Urinary bladder (tissue), 4 donors: Measurements from ENCODE around the gene PDE6B. TPM values are rescaled to one million over a fixed set of nuclear protein-coding genes. Genes with fewer than 3 reads are reported as not detected.

ENCODE experiments used
- DNase-seq: peaks from one replicate; pipeline ENCODE4 v3.0.0-alpha.2; 2015; ENCODE audit errors: extremely low spot score
- H3K27ac ChIP-seq: one replicate; pipeline ENCODE4 v1.5.1; 2013; ENCODE audit warnings: low read depth, mild to moderate bottlenecking, moderate library complexity
- H3K36me3 ChIP-seq: one replicate; pipeline ENCODE4 v1.6.1; 2013; ENCODE audit warnings: mild to moderate bottlenecking, moderate library complexity; ENCODE audit not compliant: insufficient read depth
- H3K4me1 ChIP-seq: one replicate; pipeline ENCODE4 v1.6.1; 2013; ENCODE audit warnings: mild to moderate bottlenecking, moderate library complexity; ENCODE audit not compliant: insufficient read depth
- H3K4me3 ChIP-seq: one replicate; pipeline ENCODE4 v1.5.1; 2013; ENCODE audit warnings: low read depth, low read length
- WGBS: extraction: QIAGEN DNeasy Blood & Tissue Kit; methylation state at CpG from one replicate; pipeline ENCODE4 v1.1.7; 2013; 5-methylcytosine and 5-hydroxymethylcytosine counted together
- polyA plus RNA-seq: library from polyadenylated mRNA; stranded (reverse); fragments of 200-250 nt; gene quantifications from one replicate; pipeline ENCODE4 v1.2.3, GENCODE V29; 2013
- total RNA-seq: library from RNA; depleted of rRNA; stranded (reverse); fragments of >200 nt; gene quantifications from one replicate; pipeline ENCODE4 v1.2.3, GENCODE V29; 2014
- donor health status: healthy with polysubstance abuse.
- donor health status: healthy.

PDE6B gene
- total and polyA plus RNA-seq, 2 donors: 4.1 to 6.2 TPM

- no peak for DNase-seq
- H3K36me3 ChIP-seq: no peaks in the 10 kb centered on the region
- WGBS: 66% methylated on average over 19 of the region's 19 CpGs
- no peak overlapping the region for H3K4me3 ChIP-seq
- H3K4me1 ChIP-seq: no peaks in the 10 kb centered on the region
- no peak overlapping the region for H3K27ac ChIP-seq
Measured at GRCh38 chr4:675980-676870, 50.9 kb downstream of the PDE6B start.

- Histone ChIP-seq H3K27ac (no peak overlapping the region), H3K36me3 (no peaks in the 10 kb centered on the region), H3K4me1 (no peaks in the 10 kb centered on the region), H3K4me3 (no peak overlapping the region)
- WGBS: 79% methylated on average over 8 of the region's 8 CpGs
- DNase-seq: no peak
Measured at GRCh38 chr4:676871-677235, 51.5 kb downstream of the PDE6B start.

DNA sequence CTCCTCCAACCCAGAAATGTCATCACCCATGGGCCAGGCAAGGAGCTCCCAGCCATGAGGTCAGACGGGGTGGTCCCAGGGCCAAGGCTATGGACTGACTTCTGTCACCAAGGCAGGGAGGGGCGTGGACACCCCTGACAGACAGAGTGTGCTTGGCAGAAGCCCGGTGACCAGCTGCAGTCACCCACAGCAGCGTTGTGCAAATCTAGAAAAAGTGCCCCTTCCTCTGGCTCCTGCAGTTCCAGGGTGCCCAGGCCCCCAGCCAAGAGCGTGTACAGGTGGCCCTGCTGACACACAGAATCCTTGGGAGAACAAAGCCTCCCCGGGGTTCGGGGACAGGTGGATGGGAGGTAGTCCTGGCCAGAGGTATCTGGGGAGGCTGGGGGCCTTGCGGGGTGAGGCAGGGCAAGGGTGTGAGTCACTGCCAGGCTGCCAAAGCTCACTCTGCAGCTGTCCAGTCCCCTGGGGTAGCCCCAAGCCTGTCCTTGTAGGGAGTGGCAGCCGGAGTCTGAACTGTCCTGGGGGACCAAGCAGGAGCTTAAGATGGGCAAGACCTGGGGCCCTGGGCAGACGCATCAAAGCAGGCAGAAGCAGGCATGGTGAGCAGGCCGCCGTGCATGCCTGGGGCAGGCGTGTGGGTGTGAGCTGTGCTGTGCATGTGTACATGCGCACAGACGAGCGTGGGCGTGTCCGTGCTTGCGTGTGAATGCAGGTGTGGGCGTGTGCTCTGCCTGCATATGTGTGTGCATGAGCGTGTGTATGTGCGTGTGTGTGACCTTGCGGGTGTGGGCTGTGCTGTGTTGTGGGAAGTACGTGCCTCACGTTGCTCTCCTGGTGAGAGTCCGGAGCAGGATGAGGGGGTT is 52.3 kb downstream of the PDE6B start:
- Histone ChIP-seq H3K4me3 (no peak overlapping the region), H3K4me1 (no peaks in the 10 kb centered on the region), H3K36me3 (no peaks in the 10 kb centered on the region), H3K27ac (no peak overlapping the region)
- 72% methylated on average over 26 of the region's 26 CpGs for WGBS
- DNase-seq: no peak

- no peak for DNase-seq
- WGBS: 75% methylated on average over 14 of the region's 14 CpGs
- no peaks in the 10 kb centered on the region for H3K36me3 ChIP-seq
- H3K4me3 ChIP-seq: no peak overlapping the region
- no peaks in the 10 kb centered on the region for H3K4me1 ChIP-seq
- H3K27ac ChIP-seq: no peak overlapping the region
Measured at GRCh38 chr4:678331-679103, 53.1 kb downstream of the PDE6B start.

DNA sequence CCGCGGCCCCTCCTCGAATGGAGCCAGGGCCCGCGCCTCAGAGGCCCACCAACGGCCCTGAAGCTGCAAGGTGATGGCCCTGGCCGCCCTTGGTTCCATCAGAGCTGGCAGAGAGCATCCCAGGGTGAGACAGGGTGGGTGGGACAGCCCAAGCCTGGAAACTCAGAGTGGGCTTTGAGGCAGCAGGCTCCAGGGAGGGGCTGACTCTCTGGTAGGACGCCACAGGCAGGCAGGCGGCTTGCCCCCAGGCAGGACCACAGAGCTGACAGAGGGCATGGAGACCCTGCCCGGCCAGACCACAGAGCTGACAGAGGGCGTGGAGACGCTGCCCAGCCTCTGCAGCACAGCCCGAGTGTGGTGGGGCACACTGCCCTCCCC is 53.7 kb downstream of the PDE6B start:
- no peak for DNase-seq
- H3K36me3 ChIP-seq: no peaks in the 10 kb centered on the region
- H3K4me1 ChIP-seq: no peaks in the 10 kb centered on the region

DNA sequence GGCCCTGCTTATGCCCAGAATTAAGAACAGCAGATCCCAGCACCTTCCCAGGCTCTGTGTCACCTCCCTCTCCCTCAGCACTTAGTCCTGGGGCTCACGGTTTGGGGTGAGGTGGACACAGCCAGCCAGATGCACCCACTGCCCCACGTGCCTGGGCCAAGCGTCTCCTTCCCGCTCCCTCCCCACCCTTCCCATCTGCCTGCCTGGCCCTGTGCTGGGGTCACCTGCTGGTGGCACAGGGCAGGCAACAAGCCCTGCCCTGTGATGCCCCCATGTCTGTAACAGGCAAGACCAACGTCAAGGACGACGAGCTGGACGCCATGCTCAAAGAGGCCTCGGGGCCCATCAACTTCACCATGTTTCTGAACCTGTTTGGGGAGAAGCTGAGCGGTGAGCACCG is 54.3 kb downstream of the PDE6B start:
- no peak for DNase-seq
- H3K4me3 ChIP-seq: no peak overlapping the region
- no peaks in the 10 kb centered on the region for H3K4me1 ChIP-seq
- no peak overlapping the region for H3K27ac ChIP-seq
- H3K36me3 ChIP-seq: no peaks in the 10 kb centered on the region
- WGBS: 86% methylated on average over 11 of the region's 11 CpGs

More for the DNA sequence above, 53.7 kb downstream of the PDE6B start:
- WGBS: 84% methylated on average over 13 of the region's 13 CpGs
- Histone ChIP-seq H3K27ac (no peak overlapping the region), H3K4me3 (no peak overlapping the region)

GRCh38 chr4:680091-680490 is 54.7 kb downstream of the PDE6B start:
- Histone ChIP-seq H3K4me1 (no peaks in the 10 kb centered on the region), H3K27ac (no peak overlapping the region), H3K36me3 (no peaks in the 10 kb centered on the region), H3K4me3 (no peak overlapping the region)
- WGBS: 80% methylated on average over 9 of the region's 9 CpGs
- DNase-seq: no peak

GRCh38 chr4:680551-680927 is 55.2 kb downstream of the PDE6B start:
- no peaks in the 10 kb centered on the region for H3K4me1 ChIP-seq
- 69% methylated on average over 17 of the region's 17 CpGs for WGBS
- H3K36me3 ChIP-seq: no peaks in the 10 kb centered on the region
- DNase-seq: no peak
- no peak overlapping the region for H3K27ac ChIP-seq
- peak overlapping the region; percentile 41 for H3K4me3 ChIP-seq

DNA sequence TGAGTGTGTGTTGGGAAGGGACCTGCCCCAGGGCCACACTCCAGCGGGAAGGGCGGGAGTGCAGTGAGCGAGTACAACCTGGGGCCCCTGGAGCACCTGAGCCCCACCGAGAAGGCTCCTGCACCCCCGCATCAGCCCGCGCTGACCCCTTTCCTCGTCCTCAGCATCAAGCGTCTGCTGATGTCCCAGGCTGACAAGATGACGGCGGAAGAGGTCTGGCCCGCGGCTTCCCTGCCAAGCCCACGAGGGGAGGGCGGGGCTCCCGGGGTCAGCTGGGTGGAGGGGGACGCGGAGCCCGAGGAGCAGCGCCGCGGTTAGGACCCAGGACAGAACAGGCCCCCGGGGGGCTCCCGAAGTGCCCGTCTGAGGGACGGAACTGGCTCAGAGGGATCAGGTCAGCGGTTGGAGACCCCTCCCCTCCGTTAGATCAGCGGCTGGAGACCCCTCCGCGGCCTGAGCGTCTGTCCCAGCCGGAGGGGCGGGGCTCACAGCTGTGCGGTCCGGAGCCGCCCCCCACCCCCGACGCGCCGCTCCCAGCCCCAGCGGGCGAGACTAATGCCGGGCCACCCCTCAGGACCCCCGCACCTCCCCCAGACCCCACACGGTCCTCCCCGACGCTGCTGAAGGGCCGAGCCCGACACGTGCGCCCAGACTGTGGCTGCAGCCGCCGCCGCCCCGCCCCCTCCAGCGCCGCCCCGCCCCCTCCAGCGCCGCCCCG is 55.7 kb downstream of the PDE6B start:
- DNase-seq: no peak
- 14% methylated on average over 57 of the region's 62 CpGs for WGBS
- H3K27ac ChIP-seq: no peak overlapping the region
- no peaks in the 10 kb centered on the region for H3K4me1 ChIP-seq
- no peaks in the 10 kb centered on the region for H3K36me3 ChIP-seq
- peak overlapping the region; percentile 41 for H3K4me3 ChIP-seq

GRCh38 chr4:681736-682451 is 56.5 kb downstream of the PDE6B start:
- Histone ChIP-seq H3K4me1 (no peaks in the 10 kb centered on the region), H3K27ac (no peak overlapping the region), H3K4me3 (no peak overlapping the region), H3K36me3 (no peaks in the 10 kb centered on the region)
- no peak for DNase-seq
- 81% methylated on average over 57 of the region's 58 CpGs for WGBS

DNA sequence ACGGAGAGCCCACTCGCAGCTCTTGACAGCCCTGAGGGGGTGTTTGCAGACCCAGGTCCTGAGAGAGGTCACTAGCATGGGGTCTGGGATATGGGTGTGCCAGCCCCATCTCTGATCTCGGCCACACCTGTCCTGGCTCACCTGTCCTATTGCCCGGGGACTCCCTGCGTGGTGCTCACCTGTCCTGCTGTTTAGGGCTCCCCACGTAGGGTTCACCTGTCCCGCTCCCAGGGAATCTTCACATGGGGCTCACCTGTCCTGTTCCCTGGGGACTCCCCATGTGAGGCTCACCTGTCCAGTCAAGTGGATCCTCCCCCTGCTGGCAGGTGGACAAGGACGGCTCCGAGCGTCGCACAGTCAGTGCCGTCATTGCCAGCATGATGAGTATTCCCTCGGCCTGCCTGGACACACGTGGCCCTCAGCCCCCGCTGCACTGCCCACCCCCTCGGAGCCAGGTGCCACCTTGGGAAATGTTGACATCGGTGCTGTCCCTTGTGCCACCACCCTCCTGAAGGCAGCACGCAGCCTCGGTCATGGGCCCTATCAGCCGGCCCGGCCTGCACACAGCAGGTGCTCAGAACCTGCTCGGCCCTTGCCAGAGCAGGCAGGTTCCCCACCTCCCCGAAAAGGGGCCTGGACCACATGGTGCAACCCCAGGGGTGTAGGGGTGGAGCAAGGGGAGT is 57.3 kb downstream of the PDE6B start:
- DNase-seq: no peak
- H3K4me3 ChIP-seq: no peak overlapping the region
- WGBS: 92% methylated on average over 23 of the region's 23 CpGs
- H3K4me1 ChIP-seq: no peaks in the 10 kb centered on the region
- H3K27ac ChIP-seq: no peak overlapping the region
- no peaks in the 10 kb centered on the region for H3K36me3 ChIP-seq

- H3K4me1 ChIP-seq: no peaks in the 10 kb centered on the region
- no peaks in the 10 kb centered on the region for H3K36me3 ChIP-seq
- DNase-seq: no peak
- no peak overlapping the region for H3K27ac ChIP-seq
- WGBS: 83% methylated on average over 25 of the region's 25 CpGs
- H3K4me3 ChIP-seq: no peak overlapping the region
Measured at GRCh38 chr4:683247-683897, 58.0 kb downstream of the PDE6B start.
